Mesodermal cell (in vitro differentiated cells): ENCODE results near the gene CUL9.

ENCODE experiments used
- H3K27ac ChIP-seq: 2 replicates; pipeline ENCODE4 v1.7.0; 2013; ENCODE audit warnings: mild to moderate bottlenecking, low read depth, low read length, moderate library complexity; ENCODE audit not compliant: severe bottlenecking
- H3K36me3 ChIP-seq: 2 replicates; pipeline ENCODE4 v1.7.1; 2013; ENCODE audit warnings: mild to moderate bottlenecking, low read length, moderate library complexity; ENCODE audit not compliant: control insufficient read depth, insufficient read depth
- H3K4me1 ChIP-seq: one replicate; pipeline ENCODE4 v1.7.1; 2013; ENCODE audit warnings: mild to moderate bottlenecking, low read length; ENCODE audit not compliant: insufficient read depth, control insufficient read depth, poor library complexity, severe bottlenecking
- H3K4me3 ChIP-seq: 2 replicates; pipeline ENCODE4 v1.7.0; 2013; ENCODE audit warnings: low read length, control low read depth, mild to moderate bottlenecking; ENCODE audit not compliant: insufficient read depth, poor library complexity, severe bottlenecking; ENCODE audit errors: extremely low read depth
- H3K9me3 ChIP-seq: 2 replicates; pipeline ENCODE4 v1.7.1; 2013; ENCODE audit warnings: mild to moderate bottlenecking, low read length, moderate library complexity; ENCODE audit not compliant: control insufficient read depth
- WGBS, 2 experiments: methylation state at CpG; one replicate each; pipeline ENCODE4 v1.1.5; 2013; ENCODE audit warnings: missing lambda C conversion rate in 2 of 2; ENCODE audit not compliant: insufficient coverage in 2 of 2; 5-methylcytosine and 5-hydroxymethylcytosine counted together

CUL9 gene

DNA sequence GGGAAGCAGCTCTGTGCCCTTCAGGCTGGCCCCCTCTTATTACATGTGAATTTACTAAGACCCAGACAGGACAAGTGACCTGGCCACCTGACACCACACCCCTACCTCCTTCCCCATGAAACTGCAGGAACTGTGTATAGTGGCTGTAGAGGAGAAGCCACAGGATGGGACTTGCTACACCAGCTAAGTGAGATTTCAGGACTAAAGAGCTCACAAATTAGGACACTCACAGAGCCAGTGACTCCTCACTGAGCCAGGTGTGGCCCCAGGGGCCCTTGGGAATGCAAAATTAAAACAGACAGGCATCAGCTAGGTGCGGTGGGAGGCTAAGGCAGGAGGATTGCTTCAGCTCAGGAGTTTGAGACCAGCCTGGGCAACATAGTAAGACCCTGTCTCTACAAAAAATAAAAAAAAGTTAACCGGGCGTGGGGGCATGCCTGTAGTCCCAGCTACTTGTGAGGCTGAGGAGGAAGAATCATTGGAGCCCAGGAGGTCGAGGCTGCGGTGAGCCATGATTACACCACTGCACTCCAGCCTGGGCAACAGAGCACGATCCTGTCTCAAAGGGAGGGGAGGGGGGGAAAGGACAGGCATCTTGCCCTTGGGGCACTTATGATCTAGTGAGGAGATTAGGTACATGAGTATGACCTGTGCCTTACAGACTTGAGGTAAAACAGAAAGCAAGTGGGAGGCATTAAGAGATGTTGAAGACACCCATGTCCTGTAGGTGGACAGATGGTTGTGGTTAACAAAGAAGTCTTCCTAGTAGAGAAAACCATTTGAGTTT is 34.1 kb upstream of the CUL9 start:
- Histone ChIP-seq H3K4me3 (no peak overlapping the region), H3K27ac (no peak overlapping the region)

GRCh38 chr6:43149265-43149664 is 32.7 kb upstream of the CUL9 start:
- H3K27ac ChIP-seq: no peak overlapping the region
- peaks cover 56% of the 10 kb centered on the region for H3K36me3 ChIP-seq
- no peaks in the 10 kb centered on the region for H3K4me1 ChIP-seq
- 100% methylated on average over 1 of the region's 1 CpG for WGBS, 2 experiments
- H3K9me3 ChIP-seq: no peaks in the 10 kb centered on the region
- no peak overlapping the region for H3K4me3 ChIP-seq

More for the DNA sequence above, 34.1 kb upstream of the CUL9 start:
- H3K9me3 ChIP-seq: no peaks in the 10 kb centered on the region
- H3K4me1 ChIP-seq: peaks cover 5% of the 10 kb centered on the region
- WGBS, 2 experiments: 93 to 98% methylated on average over 5 to 6 of the region's 6 CpGs
- peaks cover 55% of the 10 kb centered on the region for H3K36me3 ChIP-seq

- Histone ChIP-seq H3K4me1 (no peaks in the 10 kb centered on the region), H3K9me3 (no peaks in the 10 kb centered on the region), H3K27ac (no peak overlapping the region), H3K36me3 (peaks cover 56% of the 10 kb centered on the region), H3K4me3 (no peak overlapping the region)
- 93 to 99% methylated on average over 6 of the region's 7 CpGs for WGBS, 2 experiments
Observed at GRCh38 chr6:43150051-43150751, 31.8 kb upstream of the CUL9 start.

DNA sequence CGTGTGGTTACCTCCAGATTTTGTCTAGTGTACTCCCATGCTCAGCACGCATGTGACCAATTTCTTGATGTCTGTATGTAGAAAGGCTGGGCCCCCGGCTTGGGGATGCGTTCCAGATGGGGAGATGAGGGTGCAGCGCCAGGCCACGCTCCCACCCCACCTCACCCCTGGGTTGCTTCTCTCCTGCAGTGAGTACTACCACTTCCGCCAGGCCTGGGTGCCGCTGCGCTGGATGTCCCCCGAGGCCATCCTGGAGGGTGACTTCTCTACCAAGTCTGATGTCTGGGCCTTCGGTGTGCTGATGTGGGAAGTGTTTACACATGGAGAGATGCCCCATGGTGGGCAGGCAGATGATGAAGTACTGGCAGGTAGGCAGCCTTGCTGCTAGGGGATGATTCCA is 22.4 kb upstream of the CUL9 start:
- WGBS, 2 experiments: 91 to 100% methylated on average over 5 to 9 of the region's 11 CpGs
- Histone ChIP-seq H3K4me1 (no peaks in the 10 kb centered on the region), H3K9me3 (no peaks in the 10 kb centered on the region), H3K36me3 (peaks cover 48% of the 10 kb centered on the region), H3K4me3 (no peak overlapping the region), H3K27ac (no peak overlapping the region)

DNA sequence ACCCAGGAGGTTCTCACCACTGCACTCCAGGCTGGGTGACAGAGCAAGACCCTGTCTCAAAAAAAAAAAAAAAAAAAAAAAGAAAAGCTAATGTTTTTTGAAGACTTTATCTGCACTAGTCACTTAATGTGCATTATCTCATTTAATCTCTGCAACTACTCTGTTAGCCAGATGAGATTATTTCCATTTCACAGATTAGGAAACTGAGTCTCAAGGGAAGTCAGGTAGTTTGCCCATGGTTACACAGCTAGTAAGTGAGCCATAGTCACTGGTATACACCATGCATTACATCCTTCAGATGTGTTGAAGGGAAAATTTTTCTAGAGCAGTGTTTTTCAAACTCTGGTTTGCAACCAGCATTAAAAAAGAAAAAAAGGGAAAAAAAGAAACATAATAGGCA is 18.1 kb upstream of the CUL9 start:
- peaks cover 28% of the 10 kb centered on the region for H3K36me3 ChIP-seq
- H3K27ac ChIP-seq: no peak overlapping the region
- no peak overlapping the region for H3K4me3 ChIP-seq
- no peaks in the 10 kb centered on the region for H3K9me3 ChIP-seq
- H3K4me1 ChIP-seq: no peaks in the 10 kb centered on the region

DNA sequence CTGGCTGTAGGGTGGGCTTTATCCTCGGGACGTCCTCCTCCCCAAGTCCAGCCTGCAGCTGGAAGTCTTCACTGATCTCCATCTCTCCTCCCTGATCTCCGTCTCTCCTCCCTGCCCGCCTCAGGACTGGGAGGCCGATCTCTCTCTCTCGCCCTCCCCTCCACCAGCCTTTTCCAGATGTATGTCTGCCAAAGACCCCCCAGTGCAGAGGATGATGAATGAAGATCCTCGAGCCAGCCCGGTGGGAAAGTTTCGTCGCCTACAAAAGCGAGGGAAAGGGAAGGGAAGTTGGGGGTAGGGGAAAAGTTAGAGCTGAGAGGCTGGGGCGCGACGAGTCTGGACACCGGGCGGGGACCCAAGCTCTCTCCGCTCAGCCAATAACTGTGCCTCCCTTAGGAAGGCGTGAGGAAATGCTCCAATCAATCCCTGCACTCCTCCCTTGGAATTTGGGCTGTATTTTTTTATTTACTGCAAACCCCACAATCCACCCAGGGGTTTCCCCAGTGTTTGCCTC is 11.5 kb upstream of the CUL9 start:
- 0% methylated on average over 4 to 6 of the region's 18 CpGs for WGBS, 2 experiments
- H3K9me3 ChIP-seq: no peaks in the 10 kb centered on the region
- peak overlapping the region; percentile 86 for H3K4me3 ChIP-seq
- H3K36me3 ChIP-seq: peaks cover 6% of the 10 kb centered on the region
- H3K4me1 ChIP-seq: peaks cover 23% of the 10 kb centered on the region
- peak overlapping the region; percentile 92 for H3K27ac ChIP-seq

DNA sequence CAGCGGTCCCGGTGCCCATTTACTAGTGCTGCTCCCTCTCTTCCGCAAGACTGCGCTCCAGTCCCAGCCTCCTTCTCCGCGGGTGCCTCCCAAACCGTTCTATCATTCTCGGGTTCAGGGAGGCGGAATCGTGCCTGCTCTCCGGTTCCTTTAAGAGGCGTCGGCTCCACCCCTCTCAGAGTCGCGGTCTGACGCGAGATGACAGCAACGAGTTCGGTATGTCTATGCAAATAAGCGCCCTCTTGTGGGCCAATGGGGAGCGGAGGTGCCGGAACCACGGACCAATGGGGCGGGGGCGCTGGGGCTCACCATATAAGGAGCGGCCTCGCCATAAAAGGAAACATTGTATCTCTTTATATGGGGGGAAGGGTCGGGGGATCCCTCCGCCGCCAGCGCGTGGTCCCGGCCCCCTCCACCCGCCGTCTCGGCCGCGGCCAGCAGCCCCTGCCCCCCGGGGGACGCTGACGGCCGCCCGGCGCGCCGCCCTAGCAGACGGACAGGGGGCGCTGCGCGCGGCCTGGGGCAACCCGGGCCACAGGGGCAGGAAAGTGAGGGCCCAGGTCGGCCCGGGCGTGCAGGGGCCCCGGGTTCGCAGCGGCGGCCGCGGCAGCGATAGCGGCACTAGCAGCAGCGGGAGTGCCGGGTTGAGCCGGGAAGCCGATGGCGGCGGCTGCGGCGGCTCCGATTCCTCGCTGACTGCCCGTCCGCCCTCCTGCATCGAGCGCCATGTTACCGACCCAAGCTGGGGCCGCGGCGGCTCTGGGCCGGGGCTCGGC is 10.9 kb upstream of the CUL9 start, which contains the start of gene SRF:
TSS of gene SRF (plus strand) at position 339 of the 776 bp plus-strand sequence. CDS start at position 727, 388 bp downstream.
- Histone ChIP-seq H3K9me3 (no peaks in the 10 kb centered on the region), H3K4me1 (peaks cover 24% of the 10 kb centered on the region), H3K27ac (peak within 1 kb of the TSS; percentile 92), H3K36me3 (peaks cover 13% of the 10 kb centered on the region), H3K4me3 (peak within 1 kb of the TSS; percentile 86)
- 0% methylated on average over 57 to 62 of the region's 83 CpGs for WGBS, 2 experiments

DNA sequence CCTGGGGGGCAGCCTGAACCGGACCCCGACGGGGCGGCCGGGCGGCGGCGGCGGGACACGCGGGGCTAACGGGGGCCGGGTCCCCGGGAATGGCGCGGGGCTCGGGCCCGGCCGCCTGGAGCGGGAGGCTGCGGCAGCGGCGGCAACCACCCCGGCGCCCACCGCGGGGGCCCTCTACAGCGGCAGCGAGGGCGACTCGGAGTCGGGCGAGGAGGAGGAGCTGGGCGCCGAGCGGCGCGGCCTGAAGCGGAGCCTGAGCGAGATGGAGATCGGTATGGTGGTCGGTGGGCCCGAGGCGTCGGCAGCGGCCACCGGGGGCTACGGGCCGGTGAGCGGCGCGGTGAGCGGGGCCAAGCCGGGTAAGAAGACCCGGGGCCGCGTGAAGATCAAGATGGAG is 10.3 kb upstream of the CUL9 start:
- H3K4me3 ChIP-seq: peak overlapping the region; percentile 86
- WGBS, 2 experiments: 0 to 1% methylated on average over 36 to 55 of the region's 57 CpGs
- H3K4me1 ChIP-seq: peaks cover 24% of the 10 kb centered on the region
- peak overlapping the region; percentile 92 for H3K27ac ChIP-seq
- H3K9me3 ChIP-seq: no peaks in the 10 kb centered on the region
- peaks cover 19% of the 10 kb centered on the region for H3K36me3 ChIP-seq

DNA sequence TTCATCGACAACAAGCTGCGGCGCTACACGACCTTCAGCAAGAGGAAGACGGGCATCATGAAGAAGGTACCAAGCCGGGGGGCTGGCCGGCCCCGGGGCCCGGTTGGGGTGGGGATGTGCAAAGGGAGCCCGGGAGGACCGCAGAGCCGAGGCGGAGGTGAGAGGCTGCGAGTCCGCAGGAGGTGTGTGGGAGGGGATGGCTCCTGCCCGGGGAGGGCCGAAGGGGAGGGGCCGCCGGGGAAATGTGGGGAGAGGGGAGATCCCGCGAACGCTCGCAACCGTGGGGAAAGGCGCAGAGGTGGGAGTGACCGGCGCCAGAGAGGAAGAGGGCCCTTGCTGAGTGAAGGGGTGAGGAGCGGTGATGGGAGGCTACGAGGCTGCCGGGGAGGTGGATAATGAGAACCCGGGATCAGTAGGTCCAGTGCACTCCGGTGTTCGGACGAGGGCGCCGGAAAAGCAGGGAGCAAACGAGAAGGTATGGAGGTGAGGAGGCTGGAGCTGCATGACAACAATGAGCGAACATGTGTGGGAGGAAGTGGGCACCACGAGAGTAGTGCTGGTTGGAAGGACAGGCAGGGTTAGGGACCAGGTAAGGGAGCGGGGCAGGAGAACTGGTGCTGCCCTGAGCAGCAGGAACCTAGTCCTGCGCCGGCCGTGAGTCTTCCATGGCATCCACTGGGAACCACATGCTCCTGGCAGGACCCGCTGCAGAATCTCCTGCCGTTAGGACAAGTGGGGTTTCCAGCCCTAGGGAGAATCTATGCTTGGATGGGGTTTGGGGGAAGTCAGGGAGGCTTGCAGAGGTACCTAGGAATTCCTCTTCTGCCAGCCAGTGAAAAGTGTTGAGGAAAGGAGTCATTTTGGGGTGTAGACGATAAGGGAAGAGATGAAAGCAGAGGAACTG is 9.6 kb upstream of the CUL9 start:
- peaks cover 24% of the 10 kb centered on the region for H3K4me1 ChIP-seq
- H3K4me3 ChIP-seq: peak overlapping the region; percentile 86
- no peaks in the 10 kb centered on the region for H3K9me3 ChIP-seq
- H3K36me3 ChIP-seq: peaks cover 25% of the 10 kb centered on the region
- 2% methylated on average over 35 to 46 of the region's 46 CpGs for WGBS, 2 experiments
- H3K27ac ChIP-seq: peak overlapping the region; percentile 10
